PC-3 (cell line): ENCODE measurements around the gene THOC5. TPM values are rescaled to one million over a fixed set of nuclear protein-coding genes. Genes with fewer than 3 reads are reported as not detected.
"Not testable (repeated sequence)": the region's sequence is repeated elsewhere in the genome, so short reads cannot be mapped to it uniquely, and the experiment has no call there.

Experiments
- ATAC-seq: fragments of 200-7000 bp; cut with Tn5 transposase; 2 replicates; pipeline ENCODE4 v1.9.1; 2020; ENCODE audit warnings: mild to moderate bottlenecking, moderate library complexity
- BruUV-seq: library from RNA; stranded (reverse); fragments of 400-500 nt; replicated peaks from 2 replicates; lab custom pipeline; 2021; lab: Mats Ljungman, UMichigan
- CTCF ChIA-PET: fragments of 300-600 bp; sonication (Branson Sonifier 250); formaldehyde crosslinking; loops from one replicate; lab custom pipeline; 2022; ENCODE audit warnings: antibody characterized with exemption; lab: Charles Lee
- POLR2A ChIA-PET: fragments of 300-600 bp; sonication (Branson Sonifier 250); formaldehyde crosslinking; loops from one replicate; lab custom pipeline; 2022; ENCODE audit warnings: antibody characterized with exemption; ENCODE audit not compliant: unreplicated experiment; lab: Charles Lee
- DNase-seq: peaks from one replicate; pipeline ENCODE4 v3.0.0-alpha.2; 2015
- H2AFZ ChIP-seq: fragments of 300-600 bp; sonication (generic); 2 replicates; pipeline ENCODE4 v1.6.0; 2016; ENCODE audit warnings: antibody characterized with exemption, low read length
- H3F3A ChIP-seq: fragments of 300-600 bp; sonication (generic); one replicate; pipeline ENCODE4 v1.6.0; 2017; ENCODE audit warnings: antibody characterized with exemption, low read length, control low read depth, mild to moderate bottlenecking; ENCODE audit not compliant: unreplicated experiment
- H3K27ac ChIP-seq: fragments of 300-600 bp; sonication (generic); 2 replicates; pipeline ENCODE4 v1.5.1; 2016; ENCODE audit warnings: mild to moderate bottlenecking, low read length
- H3K27me3 ChIP-seq: fragments of 300-600 bp; sonication (generic); 2 replicates; pipeline ENCODE4 v1.6.1; 2016; ENCODE audit warnings: low read length, mixed read lengths
- H3K36me3 ChIP-seq: fragments of 300-600 bp; sonication (generic); 2 replicates; pipeline ENCODE4 v1.6.1; 2016; ENCODE audit warnings: low read depth, mixed run types, low read length, mixed read lengths
- H3K4me1 ChIP-seq: fragments of 300-600 bp; sonication (generic); 2 replicates; pipeline ENCODE4 v1.5.1; 2016; ENCODE audit warnings: low read length; ENCODE audit not compliant: insufficient read depth
- H3K4me2 ChIP-seq: fragments of 300-600 bp; sonication (generic); 2 replicates; pipeline ENCODE4 v1.6.0; 2016; ENCODE audit warnings: low read length
- H3K4me3 ChIP-seq: fragments of 300-600 bp; sonication (generic); 2 replicates; pipeline ENCODE4 v1.5.1; 2016; ENCODE audit warnings: mild to moderate bottlenecking, low read length, mixed read lengths
- H3K79me2 ChIP-seq: fragments of 300-600 bp; sonication (generic); 2 replicates; pipeline ENCODE4 v1.6.1; 2017; ENCODE audit warnings: low read length, mixed read lengths
- H3K9ac ChIP-seq: fragments of 300-600 bp; sonication (generic); 2 replicates; pipeline ENCODE4 v1.6.0; 2016; ENCODE audit warnings: mild to moderate bottlenecking, low read length
- H3K9me2 ChIP-seq: fragments of 300-600 bp; sonication (generic); replicated peaks from 2 replicates; pipeline ENCODE4 v1.6.1; 2016; ENCODE audit warnings: mixed run types, low read length, mixed read lengths
- H3K9me3 ChIP-seq: fragments of 300-600 bp; sonication (generic); 2 replicates; pipeline ENCODE4 v1.6.1; 2016; ENCODE audit warnings: low read length, mixed read lengths
- H4K20me1 ChIP-seq: fragments of 300-600 bp; sonication (generic); 2 replicates; pipeline ENCODE4 v1.6.1; 2016; ENCODE audit warnings: low read length, mixed read lengths
- EZH2 ChIP-seq: fragments of 300-600 bp; sonication (generic); IDR thresholded peaks from one replicate; pipeline ENCODE4 v1.6.1; 2017; ENCODE audit warnings: antibody characterized with exemption, mild to moderate bottlenecking, low read length; ENCODE audit not compliant: unreplicated experiment
- EZH2phosphoT487 ChIP-seq: fragments of 300-600 bp; sonication (generic); IDR thresholded peaks from 2 replicates; pipeline ENCODE4 v1.6.1; 2018; ENCODE audit warnings: mild to moderate bottlenecking, antibody characterized with exemption, low read length, borderline replicate concordance
- intact Hi-C: fragments of 100-400 bp; cut with micrococcal nuclease; formaldehyde crosslinking; loops from 2 replicates; pipeline ENCODE4 v1.9.0; 2023
- total RNA-seq: library from RNA; depleted of rRNA; stranded (reverse); fragments of >200 nt; gene quantifications from 2 replicates; pipeline ENCODE4 v1.2.3, GENCODE V29; 2014
- TF ChIP-seq, protein P1 (sequence below): fragments of 300-600 bp; sonication (generic); conservative IDR thresholded peaks from 2 replicates; pipeline ENCODE4 v1.5.1; 2017; ENCODE audit warnings: antibody characterized with exemption, low read depth, mild to moderate bottlenecking, low read length

Gene THOC5
- total RNA-seq, 1 experiment from 2014 or later = 33.9 TPM

DNA sequence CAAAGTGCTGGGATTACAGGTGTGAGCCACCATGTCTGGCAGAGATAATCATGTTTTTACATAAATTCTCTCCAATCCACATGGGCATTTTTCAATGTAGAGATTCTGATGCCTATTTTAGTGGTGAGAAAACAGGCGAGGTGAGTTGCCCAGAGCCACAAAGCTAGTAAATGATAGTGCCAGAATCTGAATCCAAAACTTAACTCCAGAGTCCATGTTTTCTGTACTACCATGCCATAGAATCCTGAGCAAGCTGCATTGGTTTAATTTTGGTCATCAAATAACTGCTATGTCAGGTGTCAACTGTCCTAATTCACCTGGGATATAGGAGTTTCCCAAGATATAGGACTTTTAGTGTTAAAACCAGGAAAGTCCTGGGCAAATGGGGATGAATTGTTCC is 59.9 kb downstream of the THOC5 start:
- BruUV-seq = no TSS peak
- H3F3A ChIP-seq = no peaks in the 10 kb centered on the region
- no peaks in the 10 kb centered on the region for H3K9me3 ChIP-seq
- H4K20me1 ChIP-seq = no peaks in the 10 kb centered on the region
- no peak overlapping the region for H2AFZ ChIP-seq
- TF ChIP-seq EZH2 = no peak
- TF ChIP-seq, protein P1, sequence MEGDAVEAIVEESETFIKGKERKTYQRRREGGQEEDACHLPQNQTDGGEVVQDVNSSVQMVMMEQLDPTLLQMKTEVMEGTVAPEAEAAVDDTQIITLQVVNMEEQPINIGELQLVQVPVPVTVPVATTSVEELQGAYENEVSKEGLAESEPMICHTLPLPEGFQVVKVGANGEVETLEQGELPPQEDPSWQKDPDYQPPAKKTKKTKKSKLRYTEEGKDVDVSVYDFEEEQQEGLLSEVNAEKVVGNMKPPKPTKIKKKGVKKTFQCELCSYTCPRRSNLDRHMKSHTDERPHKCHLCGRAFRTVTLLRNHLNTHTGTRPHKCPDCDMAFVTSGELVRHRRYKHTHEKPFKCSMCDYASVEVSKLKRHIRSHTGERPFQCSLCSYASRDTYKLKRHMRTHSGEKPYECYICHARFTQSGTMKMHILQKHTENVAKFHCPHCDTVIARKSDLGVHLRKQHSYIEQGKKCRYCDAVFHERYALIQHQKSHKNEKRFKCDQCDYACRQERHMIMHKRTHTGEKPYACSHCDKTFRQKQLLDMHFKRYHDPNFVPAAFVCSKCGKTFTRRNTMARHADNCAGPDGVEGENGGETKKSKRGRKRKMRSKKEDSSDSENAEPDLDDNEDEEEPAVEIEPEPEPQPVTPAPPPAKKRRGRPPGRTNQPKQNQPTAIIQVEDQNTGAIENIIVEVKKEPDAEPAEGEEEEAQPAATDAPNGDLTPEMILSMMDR = no peak
- TF ChIP-seq EZH2phosphoT487 = no peak
- no peak for ATAC-seq
- no peak overlapping the region for H3K9ac ChIP-seq
- POLR2A ChIA-PET = no interaction called here
- intact Hi-C loops = no loop called here
- H3K4me2 ChIP-seq = no peak overlapping the region
- no peaks in the 10 kb centered on the region for H3K27me3 ChIP-seq
- no peaks in the 10 kb centered on the region for H3K9me2 ChIP-seq
- peaks cover 3% of the 10 kb centered on the region; the same call in 1 of the 2 replicates for H3K36me3 ChIP-seq
- H3K4me3 ChIP-seq = no peak overlapping the region
- DNase-seq = no peak
- no peaks in the 10 kb centered on the region for H3K4me1 ChIP-seq
- H3K79me2 ChIP-seq = no peaks in the 10 kb centered on the region
- CTCF ChIA-PET = no interaction called here
- no peak overlapping the region for H3K27ac ChIP-seq

DNA sequence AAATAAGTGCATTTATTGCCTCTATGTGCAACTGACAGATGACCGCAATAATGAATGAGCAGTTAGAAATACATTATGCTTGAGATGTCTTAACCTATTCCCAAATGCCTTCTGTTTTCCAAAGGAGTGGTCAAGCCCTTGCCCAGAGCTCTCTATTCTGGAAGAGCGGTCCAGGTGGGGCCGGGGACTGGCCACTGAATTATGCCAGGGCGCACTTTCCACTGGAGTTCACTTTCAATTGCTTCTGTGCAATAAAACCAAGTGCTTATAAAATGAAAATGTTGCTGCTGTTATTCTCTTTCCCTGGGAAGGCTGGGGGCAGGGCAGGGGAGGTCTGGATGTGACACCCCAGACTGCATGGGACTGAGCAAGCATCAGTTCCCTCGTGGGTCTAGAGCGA is 62.5 kb downstream of the THOC5 start:
- TF ChIP-seq EZH2phosphoT487 = no peak
- no peak for TF ChIP-seq EZH2
- TF ChIP-seq, protein P1 = no peak
- H3K36me3 ChIP-seq = peaks cover 3% of the 10 kb centered on the region; the same call in 1 of the 2 replicates
- no TSS peak for BruUV-seq
- H3K27me3 ChIP-seq = no peaks in the 10 kb centered on the region
- no peaks in the 10 kb centered on the region for H3F3A ChIP-seq
- no peak overlapping the region for H3K4me3 ChIP-seq
- ATAC-seq = no peak
- ChIA-PET POLR2A (no interaction called here), CTCF (no interaction called here)
- intact Hi-C loops = no loop called here
- H3K4me1 ChIP-seq = no peaks in the 10 kb centered on the region
- no peaks in the 10 kb centered on the region for H3K9me2 ChIP-seq
- DNase-seq = no peak
- no peak overlapping the region for H3K27ac ChIP-seq
- H3K9ac ChIP-seq = no peak overlapping the region
- H3K9me3 ChIP-seq = no peaks in the 10 kb centered on the region
- H4K20me1 ChIP-seq = no peaks in the 10 kb centered on the region
- no peak overlapping the region for H3K4me2 ChIP-seq
- no peak overlapping the region for H2AFZ ChIP-seq
- H3K79me2 ChIP-seq = no peaks in the 10 kb centered on the region

DNA sequence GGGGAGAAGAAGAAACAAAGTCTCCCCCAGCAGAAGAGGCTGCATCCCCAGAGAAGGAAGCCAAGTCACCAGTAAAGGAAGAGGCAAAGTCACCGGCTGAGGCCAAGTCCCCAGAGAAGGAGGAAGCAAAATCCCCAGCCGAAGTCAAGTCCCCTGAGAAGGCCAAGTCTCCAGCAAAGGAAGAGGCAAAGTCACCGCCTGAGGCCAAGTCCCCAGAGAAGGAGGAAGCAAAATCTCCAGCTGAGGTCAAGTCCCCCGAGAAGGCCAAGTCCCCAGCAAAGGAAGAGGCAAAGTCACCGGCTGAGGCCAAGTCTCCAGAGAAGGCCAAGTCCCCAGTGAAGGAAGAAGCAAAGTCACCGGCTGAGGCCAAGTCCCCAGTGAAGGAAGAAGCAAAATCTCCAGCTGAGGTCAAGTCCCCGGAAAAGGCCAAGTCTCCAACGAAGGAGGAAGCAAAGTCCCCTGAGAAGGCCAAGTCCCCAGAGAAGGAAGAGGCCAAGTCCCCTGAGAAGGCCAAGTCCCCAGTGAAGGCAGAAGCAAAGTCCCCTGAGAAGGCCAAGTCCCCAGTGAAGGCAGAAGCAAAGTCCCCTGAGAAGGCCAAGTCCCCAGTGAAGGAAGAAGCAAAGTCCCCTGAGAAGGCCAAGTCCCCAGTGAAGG is 64.3 kb downstream of the THOC5 start:
- not testable (repeated sequence) for BruUV-seq, H2AFZ ChIP-seq

More for the DNA sequence above, 64.3 kb downstream of the THOC5 start:
- H3F3A ChIP-seq, H3K36me3 ChIP-seq, H3K27ac ChIP-seq, H3K79me2 ChIP-seq, H3K9me3 ChIP-seq, H3K4me3 ChIP-seq, POLR2A ChIA-PET, H3K4me1 ChIP-seq, H3K4me2 ChIP-seq, H3K9me2 ChIP-seq, CTCF ChIA-PET, intact Hi-C loops, H3K27me3 ChIP-seq, DNase-seq, H3K9ac ChIP-seq, H4K20me1 ChIP-seq, ATAC-seq: not testable (repeated sequence)
